ENCODE data around the gene SCAMP4. TPM values are rescaled to one million over a fixed set of nuclear protein-coding genes. Genes with fewer than 3 reads are reported as not detected.

The SCAMP4 gene
- total and polyA plus RNA-seq, 9 of the 15 experiments (the other 6 are each of a cell fraction or from before 2014, with no cell fraction given) = 0.81 to 45.9 (median 12.8) TPM

DNA sequence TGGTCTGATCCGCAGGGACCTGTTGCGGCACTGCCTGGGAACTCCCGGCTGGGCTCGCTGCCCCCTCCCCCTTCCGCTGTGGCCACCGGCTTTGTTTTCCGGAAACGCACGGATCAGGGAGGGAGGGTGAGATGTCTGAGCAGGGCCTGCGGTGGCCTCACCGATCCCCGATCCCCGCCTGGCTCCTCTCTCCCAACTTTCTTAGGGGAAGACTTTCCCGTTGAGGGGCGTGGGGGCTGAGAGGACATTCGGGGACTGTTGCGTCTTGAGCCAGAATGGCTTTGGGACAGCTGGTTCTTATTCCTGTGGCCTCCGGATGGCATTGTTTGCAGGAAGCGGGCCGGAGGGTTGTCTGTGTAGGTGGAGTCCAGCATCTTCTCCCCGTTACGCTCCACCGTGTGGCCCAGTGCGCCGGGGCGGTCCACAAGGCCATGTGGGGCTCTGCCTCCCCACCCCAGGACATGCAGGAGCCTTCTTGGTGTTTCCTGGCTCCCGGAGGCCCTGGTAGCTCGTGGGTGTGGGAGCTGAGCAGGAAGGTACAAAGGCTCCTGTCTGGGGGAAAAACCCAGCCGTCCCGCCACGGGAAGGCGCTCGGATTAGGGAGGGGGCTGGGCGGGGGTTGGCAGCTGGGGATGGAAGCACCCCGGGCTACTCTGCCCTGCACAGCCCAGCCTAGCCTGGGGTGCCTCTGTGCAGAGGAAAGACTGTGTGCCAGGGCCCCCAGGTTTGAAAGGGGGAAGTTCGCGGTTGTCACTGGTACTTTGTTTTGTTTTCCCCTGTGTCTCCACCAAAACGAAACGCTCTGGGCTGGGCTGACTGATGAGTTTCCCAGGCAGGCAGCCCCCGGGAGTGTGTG, 37.1 kb downstream of the SCAMP4 start (continued):
- TF ChIP-seq ZC3H11A (IDR thresholded peaks at IDR 0.05; ENCODE audit: low read depth, low read length) (no peak), ZKSCAN8 (CRISPR knock-in tag; IDR thresholded peaks at IDR 0.05) (no peak), HDGF (IDR thresholded peaks at IDR 0.05) (0 out of 2 replicates have a peak, but pooled peaks have one; percentile 62), MAFK (IDR thresholded peaks at IDR 0.05; ENCODE audit: low read length) (no peak), ELF1 (tag; IDR thresholded peaks at IDR 0.05) (peak; percentile 68; the same call in 1 of the 2 replicates), HMG20B (CRISPR knock-in tag; IDR thresholded peaks at IDR 0.05) (no peak), MTF1 (CRISPR knock-in tag; IDR thresholded peaks at IDR 0.05; ENCODE audit: borderline replicate concordance) (no peak), HMGN3 (IDR thresholded peaks at IDR 0.05; ENCODE audit: borderline replicate concordance, extremely low read depth, insufficient read length, low read depth, low read length) (peak; percentile 47), L3MBTL2 (IDR thresholded peaks at IDR 0.05) (0 out of 2 replicates have a peak, but pooled peaks have one; percentile 13), KDM1A (IDR thresholded peaks at IDR 0.05) (peak in 1 of 2 experiments; percentile 52; a peak in 1 of 4 replicates), ZNF133 (CRISPR knock-in tag; IDR thresholded peaks at IDR 0.05) (no peak), SMARCC2 (IDR thresholded peaks at IDR 0.05; ENCODE audit: low read depth) (peak; percentile 35; the same call in 1 of the 2 replicates), POLR3G (IDR thresholded peaks at IDR 0.05; ENCODE audit: extremely low read depth, insufficient read length, insufficient replicate concordance) (no peak), ZNF444 (CRISPR knock-in tag; IDR thresholded peaks at IDR 0.05) (peak; percentile 47; the same call in 1 of the 2 replicates), MTA2 (IDR thresholded peaks at IDR 0.05; ENCODE audit: low read depth) (no peak), ZNF263 (CRISPR knock-in tag; IDR thresholded peaks at IDR 0.05; ENCODE audit: borderline replicate concordance) (0 out of 2 replicates have a peak, but pooled peaks have one; percentile 44), KDM5B (IDR thresholded peaks at IDR 0.05; ENCODE audit: insufficient replicate concordance, low read depth, low read length) (peak; percentile 59), FIP1L1 (IDR thresholded peaks at IDR 0.05; ENCODE audit: low read depth, low read length, poor library complexity, severe bottlenecking) (peak; percentile 36), MBD2 (IDR thresholded peaks at IDR 0.05; ENCODE audit: borderline replicate concordance, low read depth) (no peak), RCOR1 (IDR thresholded peaks at IDR 0.05; ENCODE audit: borderline replicate concordance in 1 of 2, low read depth in 2 of 2, low read length in 2 of 2) (peak in 1 of 2 experiments; percentile 11; a peak in 1 of 4 replicates)
- TF ChIP-seq, protein P1, sequence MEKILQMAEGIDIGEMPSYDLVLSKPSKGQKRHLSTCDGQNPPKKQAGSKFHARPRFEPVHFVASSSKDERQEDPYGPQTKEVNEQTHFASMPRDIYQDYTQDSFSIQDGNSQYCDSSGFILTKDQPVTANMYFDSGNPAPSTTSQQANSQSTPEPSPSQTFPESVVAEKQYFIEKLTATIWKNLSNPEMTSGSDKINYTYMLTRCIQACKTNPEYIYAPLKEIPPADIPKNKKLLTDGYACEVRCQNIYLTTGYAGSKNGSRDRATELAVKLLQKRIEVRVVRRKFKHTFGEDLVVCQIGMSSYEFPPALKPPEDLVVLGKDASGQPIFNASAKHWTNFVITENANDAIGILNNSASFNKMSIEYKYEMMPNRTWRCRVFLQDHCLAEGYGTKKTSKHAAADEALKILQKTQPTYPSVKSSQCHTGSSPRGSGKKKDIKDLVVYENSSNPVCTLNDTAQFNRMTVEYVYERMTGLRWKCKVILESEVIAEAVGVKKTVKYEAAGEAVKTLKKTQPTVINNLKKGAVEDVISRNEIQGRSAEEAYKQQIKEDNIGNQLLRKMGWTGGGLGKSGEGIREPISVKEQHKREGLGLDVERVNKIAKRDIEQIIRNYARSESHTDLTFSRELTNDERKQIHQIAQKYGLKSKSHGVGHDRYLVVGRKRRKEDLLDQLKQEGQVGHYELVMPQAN (IDR thresholded peaks at IDR 0.05; ENCODE audit: borderline replicate concordance) = peak; percentile 84; the same call in 1 of the 2 replicates
- TF ChIP-seq, protein P2, sequence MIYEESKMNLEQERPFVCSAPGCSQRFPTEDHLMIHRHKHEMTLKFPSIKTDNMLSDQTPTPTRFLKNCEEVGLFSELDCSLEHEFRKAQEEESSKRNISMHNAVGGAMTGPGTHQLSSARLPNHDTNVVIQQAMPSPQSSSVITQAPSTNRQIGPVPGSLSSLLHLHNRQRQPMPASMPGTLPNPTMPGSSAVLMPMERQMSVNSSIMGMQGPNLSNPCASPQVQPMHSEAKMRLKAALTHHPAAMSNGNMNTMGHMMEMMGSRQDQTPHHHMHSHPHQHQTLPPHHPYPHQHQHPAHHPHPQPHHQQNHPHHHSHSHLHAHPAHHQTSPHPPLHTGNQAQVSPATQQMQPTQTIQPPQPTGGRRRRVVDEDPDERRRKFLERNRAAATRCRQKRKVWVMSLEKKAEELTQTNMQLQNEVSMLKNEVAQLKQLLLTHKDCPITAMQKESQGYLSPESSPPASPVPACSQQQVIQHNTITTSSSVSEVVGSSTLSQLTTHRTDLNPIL (CRISPR knock-in tag; IDR thresholded peaks at IDR 0.05) = no peak
- TF ChIP-seq, protein P3, sequence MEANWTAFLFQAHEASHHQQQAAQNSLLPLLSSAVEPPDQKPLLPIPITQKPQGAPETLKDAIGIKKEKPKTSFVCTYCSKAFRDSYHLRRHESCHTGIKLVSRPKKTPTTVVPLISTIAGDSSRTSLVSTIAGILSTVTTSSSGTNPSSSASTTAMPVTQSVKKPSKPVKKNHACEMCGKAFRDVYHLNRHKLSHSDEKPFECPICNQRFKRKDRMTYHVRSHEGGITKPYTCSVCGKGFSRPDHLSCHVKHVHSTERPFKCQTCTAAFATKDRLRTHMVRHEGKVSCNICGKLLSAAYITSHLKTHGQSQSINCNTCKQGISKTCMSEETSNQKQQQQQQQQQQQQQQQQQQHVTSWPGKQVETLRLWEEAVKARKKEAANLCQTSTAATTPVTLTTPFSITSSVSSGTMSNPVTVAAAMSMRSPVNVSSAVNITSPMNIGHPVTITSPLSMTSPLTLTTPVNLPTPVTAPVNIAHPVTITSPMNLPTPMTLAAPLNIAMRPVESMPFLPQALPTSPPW (CRISPR knock-in tag; IDR thresholded peaks at IDR 0.05) = peak; percentile 81

Measured in K562 (cell line).